GM12874 (cell line): ENCODE data around the gene LRBA.

Source experiments
- CTCF ChIP-seq: IDR thresholded peaks from 2 replicates; pipeline ENCODE4 v1.5.1; 2011; ENCODE audit warnings: low read depth, mild to moderate bottlenecking, control low read depth, low read length, moderate library complexity; ENCODE audit not compliant: insufficient read depth

Gene LRBA

GRCh38 chr4:150978738-150979575 is 36.1 kb downstream of the LRBA start:
- TF ChIP-seq CTCF, result no peak

DNA sequence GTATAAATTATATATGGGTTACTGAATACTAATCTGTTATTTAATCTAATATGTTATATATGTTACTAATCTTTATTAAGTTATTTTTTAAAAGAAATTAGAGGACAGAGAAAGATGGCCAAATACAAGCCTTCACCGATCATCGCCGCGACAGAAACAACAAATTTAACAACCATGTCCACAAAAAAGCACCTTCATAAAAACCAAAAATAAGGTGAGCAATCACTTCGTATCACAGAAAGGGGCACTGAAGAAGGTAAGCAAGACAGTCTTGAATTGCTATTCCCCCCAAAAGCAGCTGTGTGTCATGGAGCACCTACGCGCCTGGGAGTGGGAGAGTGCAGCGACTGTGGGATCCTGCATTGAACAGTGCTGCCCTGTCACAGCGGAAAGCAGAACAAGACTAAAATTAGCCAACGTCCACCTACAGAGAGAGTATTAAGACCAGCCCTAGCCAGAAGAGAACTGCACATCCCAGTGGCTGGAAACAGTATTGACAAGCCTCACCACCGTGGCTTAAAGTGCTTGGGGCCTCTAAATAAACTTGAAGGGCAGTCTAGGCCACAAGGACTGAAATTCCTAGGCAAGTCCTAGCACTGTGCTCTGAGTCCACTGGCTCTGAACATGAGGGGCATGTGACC is 38.5 kb downstream of the LRBA start:
- TF ChIP-seq CTCF, result peak; percentile 10; the same call in 1 of the 2 replicates

DNA sequence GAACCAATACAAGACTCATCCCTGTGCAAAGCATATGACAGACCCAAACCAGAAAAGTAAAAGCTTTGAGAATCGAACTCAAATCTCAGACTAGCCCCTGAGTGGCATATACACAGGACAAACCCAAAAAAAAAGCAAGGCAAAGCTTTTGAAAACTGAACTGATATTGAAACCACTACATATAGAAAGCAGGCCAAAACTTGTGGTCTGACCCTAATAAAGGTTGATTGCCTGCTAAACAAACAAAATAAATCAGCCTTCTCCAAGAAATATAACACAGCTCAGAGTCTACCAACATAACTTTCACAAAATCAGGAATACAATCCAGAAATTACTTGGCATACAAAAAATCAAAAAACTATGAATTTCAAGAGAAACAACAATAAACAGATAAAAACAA is 40.3 kb downstream of the LRBA start:
- TF ChIP-seq CTCF, result no peak

DNA sequence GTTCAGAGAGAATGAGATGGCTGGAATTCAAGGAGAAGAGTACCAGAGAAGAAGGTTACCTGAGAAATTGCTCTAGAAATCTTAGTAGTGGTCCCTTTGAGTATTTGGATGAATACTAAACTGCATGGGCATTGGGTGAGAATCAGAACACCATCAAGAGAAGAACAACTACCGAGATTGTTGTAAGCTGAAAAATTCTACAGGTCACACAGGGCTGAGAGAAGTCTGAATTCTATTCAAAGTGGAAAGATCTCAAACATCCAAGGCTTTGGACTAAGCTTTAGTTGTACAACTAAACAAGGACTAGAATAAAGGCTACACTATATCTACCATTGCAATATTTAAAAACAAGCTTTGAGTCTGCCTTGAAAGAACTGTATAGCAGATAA is 40.8 kb downstream of the LRBA start:
- TF ChIP-seq CTCF, result no peak

DNA sequence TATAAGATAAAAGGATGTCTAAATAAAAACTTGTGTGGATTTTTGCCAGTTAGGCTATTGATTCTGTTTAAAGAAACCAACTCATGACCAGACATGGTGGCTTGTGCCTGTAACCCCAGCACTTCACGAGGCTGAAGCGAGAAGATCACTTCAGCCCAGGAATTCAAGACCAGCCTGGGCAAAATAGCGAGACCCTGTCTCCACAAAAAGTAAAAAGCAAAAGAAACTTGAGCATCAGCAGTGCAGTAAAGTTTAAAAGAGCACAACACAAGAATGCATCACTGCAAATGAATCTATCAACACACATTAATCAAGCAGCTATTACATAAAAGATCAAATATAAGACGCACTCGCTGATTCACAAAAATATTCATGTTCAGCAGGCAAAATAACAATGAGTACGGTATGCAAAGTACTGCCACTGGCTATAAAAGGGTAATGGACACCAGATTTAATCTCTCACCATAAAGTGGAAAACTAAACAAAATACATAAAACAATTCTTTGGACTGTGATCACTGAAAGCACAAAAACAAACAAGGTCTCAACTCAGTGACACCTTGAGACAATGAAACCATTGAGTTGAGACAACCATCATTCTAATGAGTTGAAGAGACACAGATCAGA is 41.3 kb downstream of the LRBA start:
- TF ChIP-seq CTCF, result no peak

DNA sequence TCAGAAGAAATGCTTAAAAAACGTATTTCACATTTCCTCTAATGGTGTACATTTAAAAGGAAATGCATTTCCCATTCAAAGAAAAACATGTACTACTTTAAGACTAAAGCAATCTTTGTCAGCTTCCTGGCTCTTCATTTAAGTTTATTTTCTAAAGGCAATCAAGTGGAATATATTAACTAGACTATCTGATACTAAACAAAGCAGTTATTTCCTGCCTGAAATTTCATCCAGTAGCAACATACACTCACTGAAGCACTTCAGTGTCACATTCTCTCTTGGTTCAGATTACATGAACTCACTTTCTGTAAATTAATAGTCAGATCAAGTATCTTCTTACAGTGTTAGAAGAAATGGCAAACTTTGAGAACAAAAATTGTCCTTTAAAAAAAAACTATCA is 42.5 kb downstream of the LRBA start:
- TF ChIP-seq CTCF, result no peak

DNA sequence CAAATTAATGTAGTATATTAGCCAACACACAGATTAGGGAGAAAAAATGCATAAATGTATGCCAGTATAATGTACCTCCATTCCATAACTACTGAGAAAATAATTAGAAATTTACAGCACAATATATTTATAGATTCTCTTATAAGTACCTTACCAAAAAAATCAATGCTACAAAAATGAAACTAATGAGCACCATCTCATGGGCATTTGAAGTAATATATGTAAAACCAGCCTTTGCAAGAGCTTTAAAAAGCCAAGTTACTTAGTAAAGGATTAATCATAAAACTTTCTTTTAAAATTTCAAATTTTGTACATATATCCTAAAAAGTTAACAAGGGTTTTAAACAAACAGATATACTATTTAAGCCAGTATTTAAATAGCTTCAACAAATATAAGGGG is 43.2 kb downstream of the LRBA start:
- no peak for TF ChIP-seq CTCF
